Thymus (tissue), 11 donors: ENCODE results near the gene SAMM50. TPM values are rescaled to one million over a fixed set of nuclear protein-coding genes. Genes with fewer than 3 reads are reported as not detected.

Experiments
- DNase-seq, 9 donors: peaks; one replicate each; pipeline ENCODE4 v3.0.0-alpha.2; 2013; ENCODE audit warnings: low spot score in 9 of 9, low read depth in 6 of 9, missing footprints in 1 of 9
- H3K27ac ChIP-seq, 2 donors: one replicate each; pipeline ENCODE4 v1.5.1; 2013; ENCODE audit warnings: control low read depth in 1 of 2, low read depth in 1 of 2, low read length in 1 of 2, mild to moderate bottlenecking in 1 of 2, moderate library complexity in 1 of 2
- H3K27me3 ChIP-seq, 2 donors: one replicate each; pipeline ENCODE4 v1.5.1; 2013; ENCODE audit warnings: low read length in 1 of 2; ENCODE audit not compliant: control insufficient read depth in 2 of 2, insufficient read depth in 1 of 2
- H3K36me3 ChIP-seq, 2 donors: one replicate each; pipeline ENCODE4 v1.5.1; 2013; ENCODE audit warnings: low read length in 1 of 2, mild to moderate bottlenecking in 1 of 2, moderate library complexity in 1 of 2; ENCODE audit not compliant: control insufficient read depth in 2 of 2, insufficient read depth in 2 of 2
- H3K4me1 ChIP-seq, 2 donors: one replicate each; pipeline ENCODE4 v1.5.1; 2013; ENCODE audit warnings: low read length in 2 of 2; ENCODE audit not compliant: control insufficient read depth in 2 of 2, insufficient read depth in 2 of 2
- H3K4me3 ChIP-seq, 2 donors: one replicate each; pipeline ENCODE4 v1.5.1; 2013; ENCODE audit warnings: low read length in 2 of 2, control low read depth in 1 of 2, mild to moderate bottlenecking in 1 of 2
- H3K9me3 ChIP-seq, 2 donors: one replicate each; pipeline ENCODE4 v1.5.1; 2013; ENCODE audit warnings: low read length in 1 of 2, mild to moderate bottlenecking in 1 of 2; ENCODE audit not compliant: control insufficient read depth in 2 of 2, insufficient read depth in 1 of 2
- WGBS: extraction: QIAGEN DNeasy Blood & Tissue Kit; methylation state at CpG from one replicate; pipeline ENCODE4 v1.1.7; 2013; 5-methylcytosine and 5-hydroxymethylcytosine counted together
- polyA plus RNA-seq: library from polyadenylated mRNA; stranded (reverse); fragments of 200-250 nt; gene quantifications from one replicate; pipeline ENCODE4 v1.2.3, GENCODE V29; 2013
- total RNA-seq: library from RNA; stranded (reverse); fragments of 120-200 nt; gene quantifications from one replicate; pipeline ENCODE4 v1.2.4, GENCODE V29; 2013
- donor health status: healthy.

Gene SAMM50
- total and polyA plus RNA-seq, 2 donors = 25.8 to 43.9 TPM

- Histone ChIP-seq H3K4me3 (no peak overlapping the region), H3K27ac (no peak overlapping the region), H3K27me3 (no peaks in the 10 kb centered on the region), H3K36me3 (peaks cover 76 to 79% of the 10 kb centered on the region in 2 donors), H3K4me1 (no peaks in the 10 kb centered on the region), H3K9me3 (no peaks in the 10 kb centered on the region)
- DNase-seq = no peak
- WGBS = 95% methylated on average over 8 of the region's 8 CpGs
Measured at GRCh38 chr22:43969989-43970755, 14.9 kb downstream of the SAMM50 start.

GRCh38 chr22:43971112-43971511 is 15.9 kb downstream of the SAMM50 start:
- WGBS = 94% methylated on average over 8 of the region's 8 CpGs

GRCh38 chr22:43972931-43973462 is 17.8 kb downstream of the SAMM50 start:
- Histone ChIP-seq H3K4me1 (no peaks in the 10 kb centered on the region), H3K27me3 (no peaks in the 10 kb centered on the region), H3K9me3 (no peaks in the 10 kb centered on the region), H3K36me3 (peaks cover 73 to 82% of the 10 kb centered on the region in 2 donors), H3K4me3 (no peak overlapping the region), H3K27ac (no peak overlapping the region)
- 98% methylated on average over 10 of the region's 10 CpGs for WGBS
- DNase-seq = no peak

More at GRCh38 chr22:43971112-43971511, 15.9 kb downstream of the SAMM50 start:
- Histone ChIP-seq H3K4me1 (no peaks in the 10 kb centered on the region), H3K9me3 (no peaks in the 10 kb centered on the region), H3K36me3 (peaks cover 73 to 76% of the 10 kb centered on the region in 2 donors), H3K4me3 (no peak overlapping the region), H3K27me3 (no peaks in the 10 kb centered on the region), H3K27ac (no peak overlapping the region)
- DNase-seq = no peak

- no peaks in the 10 kb centered on the region for H3K4me1 ChIP-seq
- H3K36me3 ChIP-seq = peaks cover 69 to 78% of the 10 kb centered on the region in 2 donors
- H3K4me3 ChIP-seq = no peak overlapping the region
- H3K27me3 ChIP-seq = no peaks in the 10 kb centered on the region
- H3K27ac ChIP-seq = no peak overlapping the region
- WGBS = 98% methylated on average over 19 of the region's 19 CpGs
- no peak for DNase-seq
- no peaks in the 10 kb centered on the region for H3K9me3 ChIP-seq
Measured at GRCh38 chr22:43974028-43974545, 18.8 kb downstream of the SAMM50 start.

- Histone ChIP-seq H3K27ac (no peak overlapping the region), H3K27me3 (no peaks in the 10 kb centered on the region), H3K4me1 (no peaks in the 10 kb centered on the region), H3K36me3 (peaks cover 67 to 78% of the 10 kb centered on the region in 2 donors), H3K4me3 (no peak overlapping the region), H3K9me3 (no peaks in the 10 kb centered on the region)
- no peak for DNase-seq
- WGBS = 97% methylated on average over 4 of the region's 4 CpGs
Measured at GRCh38 chr22:43975041-43975440, 19.8 kb downstream of the SAMM50 start.

GRCh38 chr22:43976861-43977795 is 21.9 kb downstream of the SAMM50 start:
- Histone ChIP-seq H3K4me3 (no peak overlapping the region), H3K36me3 (peaks cover 70 to 79% of the 10 kb centered on the region in 2 donors)
- WGBS = 94% methylated on average over 19 of the region's 19 CpGs

GRCh38 chr22:43978558-43978957 is 23.3 kb downstream of the SAMM50 start:
- DNase-seq = no peak
- WGBS = 98% methylated on average over 4 of the region's 4 CpGs
- Histone ChIP-seq H3K36me3 (peaks cover 61 to 79% of the 10 kb centered on the region in 2 donors), H3K4me3 (no peak overlapping the region), H3K27ac (no peak overlapping the region), H3K4me1 (no peaks in the 10 kb centered on the region), H3K27me3 (no peaks in the 10 kb centered on the region), H3K9me3 (no peaks in the 10 kb centered on the region)

More at GRCh38 chr22:43976861-43977795, 21.9 kb downstream of the SAMM50 start:
- no peaks in the 10 kb centered on the region for H3K4me1 ChIP-seq
- no peak for DNase-seq
- no peak overlapping the region for H3K27ac ChIP-seq
- H3K27me3 ChIP-seq = no peaks in the 10 kb centered on the region
- H3K9me3 ChIP-seq = no peaks in the 10 kb centered on the region

GRCh38 chr22:43980579-43980978 is 25.3 kb downstream of the SAMM50 start:
- Histone ChIP-seq H3K36me3 (peaks cover 52 to 70% of the 10 kb centered on the region in 2 donors), H3K9me3 (no peaks in the 10 kb centered on the region), H3K4me3 (no peak overlapping the region), H3K4me1 (no peaks in the 10 kb centered on the region), H3K27me3 (no peaks in the 10 kb centered on the region), H3K27ac (no peak overlapping the region)
- no peak for DNase-seq
- 97% methylated on average over 7 of the region's 7 CpGs for WGBS
